WTC11 (cell line): Measurements from ENCODE around the gene ZNF160. TPM values are rescaled to one million over a fixed set of nuclear protein-coding genes. Genes with fewer than 3 reads are reported as not detected.

Source experiments
- CBFB ChIP-seq: sonication (generic); formaldehyde crosslinking; IDR thresholded peaks from 2 replicates; pipeline ENCODE4 v1.8.1; 2022; ENCODE audit warnings: mild to moderate bottlenecking, low read depth, missing genetic modification reagents
- CREB1 ChIP-seq: sonication (generic); formaldehyde crosslinking; IDR thresholded peaks from 2 replicates; pipeline ENCODE4 v1.8.0; 2023; ENCODE audit warnings: mild to moderate bottlenecking, missing genetic modification reagents
- ELF4 ChIP-seq: sonication (generic); formaldehyde crosslinking; IDR thresholded peaks from 2 replicates; pipeline ENCODE4 v1.8.1; 2022; ENCODE audit warnings: low read depth, mild to moderate bottlenecking, moderate library complexity, missing genetic modification reagents
- EMX1 ChIP-seq: fragments of 250-450 bp; sonication (Bioruptor Pico); IDR thresholded peaks from 2 replicates; pipeline ENCODE4 v1.8.0; 2021; ENCODE audit warnings: mild to moderate bottlenecking
- FOXJ3 ChIP-seq: sonication (generic); formaldehyde crosslinking; IDR thresholded peaks from 2 replicates; pipeline ENCODE4 v1.9.0; 2021; ENCODE audit warnings: missing genetic modification reagents, mild to moderate bottlenecking, borderline replicate concordance
- FOXP1 ChIP-seq: sonication (generic); formaldehyde crosslinking; IDR thresholded peaks from 2 replicates; pipeline ENCODE4 v1.8.0; 2022; ENCODE audit warnings: missing genetic modification reagents, mild to moderate bottlenecking, moderate library complexity, borderline replicate concordance
- NFE2L1 ChIP-seq: sonication (generic); formaldehyde crosslinking; IDR thresholded peaks from 2 replicates; pipeline ENCODE4 v1.8.1; 2023; ENCODE audit warnings: missing genetic modification reagents
- NR2C2 ChIP-seq: sonication (generic); formaldehyde crosslinking; IDR thresholded peaks from 2 replicates; pipeline ENCODE4 v1.8.0; 2022; ENCODE audit warnings: mild to moderate bottlenecking, missing genetic modification reagents
- OVOL2 ChIP-seq: fragments of 250-450 bp; sonication (Bioruptor Pico); IDR thresholded peaks from 2 replicates; pipeline ENCODE4 v1.9.0; 2021; ENCODE audit warnings: mild to moderate bottlenecking, borderline replicate concordance
- SMAD4 ChIP-seq: sonication (generic); formaldehyde crosslinking; IDR thresholded peaks from 2 replicates; pipeline ENCODE4 v1.8.0; 2022; ENCODE audit warnings: mild to moderate bottlenecking, missing genetic modification reagents
- TEAD1 ChIP-seq: sonication (generic); formaldehyde crosslinking; IDR thresholded peaks from 2 replicates; pipeline ENCODE4 v1.8.0; 2022; ENCODE audit warnings: mild to moderate bottlenecking, missing genetic modification reagents
- TP53 ChIP-seq: sonication (generic); formaldehyde crosslinking; IDR thresholded peaks from 2 replicates; pipeline ENCODE4 v1.8.1; 2023; ENCODE audit warnings: mild to moderate bottlenecking, missing genetic modification reagents
- ZNF138 ChIP-seq: sonication (generic); formaldehyde crosslinking; conservative IDR thresholded peaks from 2 replicates; pipeline ENCODE4 v1.8.1; 2022; ENCODE audit warnings: mild to moderate bottlenecking, moderate library complexity, missing genetic modification reagents
- ZNF263 ChIP-seq: sonication (generic); formaldehyde crosslinking; IDR thresholded peaks from 2 replicates; pipeline ENCODE4 v1.8.1; 2022; ENCODE audit warnings: low read depth, mild to moderate bottlenecking, moderate library complexity, missing genetic modification reagents
- ZNF317 ChIP-seq: sonication (generic); formaldehyde crosslinking; IDR thresholded peaks from 2 replicates; pipeline ENCODE4 v1.8.1; 2023; ENCODE audit warnings: low read depth, mild to moderate bottlenecking, moderate library complexity, missing genetic modification reagents, borderline replicate concordance
- ZNF423 ChIP-seq: fragments of 250-450 bp; sonication (Bioruptor Pico); IDR thresholded peaks from 2 replicates; pipeline ENCODE4 v2.1.2; 2022; ENCODE audit warnings: mild to moderate bottlenecking, moderate library complexity
- total RNA-seq: library from RNA; stranded (reverse); gene quantifications from 3 replicates; pipeline ENCODE4 v1.2.3, GENCODE V29; 2021
- TF ChIP-seq, protein P1 (sequence below): sonication (generic); formaldehyde crosslinking; IDR thresholded peaks from 2 replicates; pipeline ENCODE4 v1.8.0; 2023; ENCODE audit warnings: mild to moderate bottlenecking, missing genetic modification reagents
- TF ChIP-seq, protein P2 (sequence below): sonication (generic); formaldehyde crosslinking; IDR thresholded peaks from 2 replicates; pipeline ENCODE4 v1.8.0; 2023; ENCODE audit warnings: missing genetic modification reagents, mild to moderate bottlenecking, borderline replicate concordance
- TF ChIP-seq, protein P3 (sequence below): sonication (generic); formaldehyde crosslinking; IDR thresholded peaks from 2 replicates; pipeline ENCODE4 v1.8.1; 2023; ENCODE audit warnings: mild to moderate bottlenecking, missing genetic modification reagents, moderate library complexity
- TF ChIP-seq, protein P4 (sequence below): sonication (generic); formaldehyde crosslinking; IDR thresholded peaks from 2 replicates; pipeline ENCODE4 v1.8.0; 2022; ENCODE audit warnings: mild to moderate bottlenecking, missing genetic modification reagents
- TF ChIP-seq, protein P5 (sequence below): fragments of 250-450 bp; sonication (Bioruptor Pico); IDR thresholded peaks from 2 replicates; pipeline ENCODE4 v1.8.0; 2021; ENCODE audit warnings: mild to moderate bottlenecking
- TF ChIP-seq, protein P6 (sequence below): sonication (generic); formaldehyde crosslinking; IDR thresholded peaks from 2 replicates; pipeline ENCODE4 v1.8.1; 2022; ENCODE audit warnings: mild to moderate bottlenecking, moderate library complexity, missing genetic modification reagents
- TF ChIP-seq, protein P7 (sequence below): sonication (generic); formaldehyde crosslinking; IDR thresholded peaks from 2 replicates; pipeline ENCODE4 v1.8.0; 2022; ENCODE audit warnings: mild to moderate bottlenecking, missing genetic modification reagents
- TF ChIP-seq, protein P8 (sequence below): sonication (generic); formaldehyde crosslinking; conservative IDR thresholded peaks from 2 replicates; pipeline ENCODE4 v1.8.1; 2022; ENCODE audit warnings: mild to moderate bottlenecking, missing genetic modification reagents
- TF ChIP-seq, protein P9 (sequence below): sonication (generic); formaldehyde crosslinking; IDR thresholded peaks from 2 replicates; pipeline ENCODE4 v1.8.1; 2023; ENCODE audit warnings: mild to moderate bottlenecking, missing genetic modification reagents, moderate library complexity

The ZNF160 gene
- total RNA-seq, 1 experiment from 2014 or later: 54.5 TPM

DNA sequence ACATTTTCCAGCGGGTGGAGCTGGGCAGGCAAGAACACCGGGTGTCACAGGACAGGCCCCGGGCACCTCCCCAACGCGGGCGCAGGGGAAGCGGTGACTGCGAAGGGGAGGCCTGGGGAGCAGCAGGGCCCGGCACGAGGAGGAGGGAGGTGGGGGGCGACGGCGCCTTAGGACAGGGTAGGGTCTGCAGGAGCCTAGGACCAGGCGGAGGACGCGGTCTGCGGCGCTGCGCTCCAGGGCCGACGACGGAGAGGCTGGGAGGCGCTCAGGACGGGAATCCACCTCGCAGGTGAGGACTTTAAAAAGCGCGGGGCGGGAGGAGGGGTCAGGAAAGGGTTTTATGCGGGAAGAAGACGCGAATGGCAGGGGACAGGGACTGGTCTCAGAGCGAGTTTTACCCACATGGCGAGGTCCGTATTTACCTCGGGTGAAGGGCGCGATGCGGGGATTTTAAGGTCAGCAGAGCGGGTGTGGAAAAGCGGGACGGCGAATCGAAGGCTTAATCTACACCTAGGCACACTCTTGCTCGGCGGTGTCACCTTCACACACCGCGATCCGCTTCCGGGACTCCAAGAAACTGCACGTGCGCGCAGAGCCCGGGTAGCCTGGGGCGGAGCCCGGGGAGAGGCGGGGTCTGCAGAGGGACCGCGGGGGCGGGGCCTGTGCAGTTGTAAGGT lies 45.2 kb downstream of the ZNF160 start (continued):
- TF ChIP-seq, protein P1, sequence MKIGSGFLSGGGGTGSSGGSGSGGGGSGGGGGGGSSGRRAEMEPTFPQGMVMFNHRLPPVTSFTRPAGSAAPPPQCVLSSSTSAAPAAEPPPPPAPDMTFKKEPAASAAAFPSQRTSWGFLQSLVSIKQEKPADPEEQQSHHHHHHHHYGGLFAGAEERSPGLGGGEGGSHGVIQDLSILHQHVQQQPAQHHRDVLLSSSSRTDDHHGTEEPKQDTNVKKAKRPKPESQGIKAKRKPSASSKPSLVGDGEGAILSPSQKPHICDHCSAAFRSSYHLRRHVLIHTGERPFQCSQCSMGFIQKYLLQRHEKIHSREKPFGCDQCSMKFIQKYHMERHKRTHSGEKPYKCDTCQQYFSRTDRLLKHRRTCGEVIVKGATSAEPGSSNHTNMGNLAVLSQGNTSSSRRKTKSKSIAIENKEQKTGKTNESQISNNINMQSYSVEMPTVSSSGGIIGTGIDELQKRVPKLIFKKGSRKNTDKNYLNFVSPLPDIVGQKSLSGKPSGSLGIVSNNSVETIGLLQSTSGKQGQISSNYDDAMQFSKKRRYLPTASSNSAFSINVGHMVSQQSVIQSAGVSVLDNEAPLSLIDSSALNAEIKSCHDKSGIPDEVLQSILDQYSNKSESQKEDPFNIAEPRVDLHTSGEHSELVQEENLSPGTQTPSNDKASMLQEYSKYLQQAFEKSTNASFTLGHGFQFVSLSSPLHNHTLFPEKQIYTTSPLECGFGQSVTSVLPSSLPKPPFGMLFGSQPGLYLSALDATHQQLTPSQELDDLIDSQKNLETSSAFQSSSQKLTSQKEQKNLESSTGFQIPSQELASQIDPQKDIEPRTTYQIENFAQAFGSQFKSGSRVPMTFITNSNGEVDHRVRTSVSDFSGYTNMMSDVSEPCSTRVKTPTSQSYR: 0 out of 2 replicates have a peak, but pooled peaks have one; percentile 44
- no peak for TF ChIP-seq NR2C2 (CRISPR knock-in tag)
- TF ChIP-seq CREB1 (CRISPR knock-in tag): 0 out of 2 replicates have a peak, but pooled peaks have one; percentile 73
- no peak for TF ChIP-seq ZNF317 (CRISPR knock-in tag)
- peak; percentile 75; the same call in 1 of the 2 replicates for TF ChIP-seq FOXJ3 (CRISPR knock-in tag)
- TF ChIP-seq, protein P2, sequence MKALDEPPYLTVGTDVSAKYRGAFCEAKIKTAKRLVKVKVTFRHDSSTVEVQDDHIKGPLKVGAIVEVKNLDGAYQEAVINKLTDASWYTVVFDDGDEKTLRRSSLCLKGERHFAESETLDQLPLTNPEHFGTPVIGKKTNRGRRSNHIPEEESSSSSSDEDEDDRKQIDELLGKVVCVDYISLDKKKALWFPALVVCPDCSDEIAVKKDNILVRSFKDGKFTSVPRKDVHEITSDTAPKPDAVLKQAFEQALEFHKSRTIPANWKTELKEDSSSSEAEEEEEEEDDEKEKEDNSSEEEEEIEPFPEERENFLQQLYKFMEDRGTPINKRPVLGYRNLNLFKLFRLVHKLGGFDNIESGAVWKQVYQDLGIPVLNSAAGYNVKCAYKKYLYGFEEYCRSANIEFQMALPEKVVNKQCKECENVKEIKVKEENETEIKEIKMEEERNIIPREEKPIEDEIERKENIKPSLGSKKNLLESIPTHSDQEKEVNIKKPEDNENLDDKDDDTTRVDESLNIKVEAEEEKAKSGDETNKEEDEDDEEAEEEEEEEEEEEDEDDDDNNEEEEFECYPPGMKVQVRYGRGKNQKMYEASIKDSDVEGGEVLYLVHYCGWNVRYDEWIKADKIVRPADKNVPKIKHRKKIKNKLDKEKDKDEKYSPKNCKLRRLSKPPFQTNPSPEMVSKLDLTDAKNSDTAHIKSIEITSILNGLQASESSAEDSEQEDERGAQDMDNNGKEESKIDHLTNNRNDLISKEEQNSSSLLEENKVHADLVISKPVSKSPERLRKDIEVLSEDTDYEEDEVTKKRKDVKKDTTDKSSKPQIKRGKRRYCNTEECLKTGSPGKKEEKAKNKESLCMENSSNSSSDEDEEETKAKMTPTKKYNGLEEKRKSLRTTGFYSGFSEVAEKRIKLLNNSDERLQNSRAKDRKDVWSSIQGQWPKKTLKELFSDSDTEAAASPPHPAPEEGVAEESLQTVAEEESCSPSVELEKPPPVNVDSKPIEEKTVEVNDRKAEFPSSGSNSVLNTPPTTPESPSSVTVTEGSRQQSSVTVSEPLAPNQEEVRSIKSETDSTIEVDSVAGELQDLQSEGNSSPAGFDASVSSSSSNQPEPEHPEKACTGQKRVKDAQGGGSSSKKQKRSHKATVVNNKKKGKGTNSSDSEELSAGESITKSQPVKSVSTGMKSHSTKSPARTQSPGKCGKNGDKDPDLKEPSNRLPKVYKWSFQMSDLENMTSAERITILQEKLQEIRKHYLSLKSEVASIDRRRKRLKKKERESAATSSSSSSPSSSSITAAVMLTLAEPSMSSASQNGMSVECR (CRISPR knock-in tag): peak; percentile 62; the same call in 1 of the 2 replicates
- TF ChIP-seq, protein P3, sequence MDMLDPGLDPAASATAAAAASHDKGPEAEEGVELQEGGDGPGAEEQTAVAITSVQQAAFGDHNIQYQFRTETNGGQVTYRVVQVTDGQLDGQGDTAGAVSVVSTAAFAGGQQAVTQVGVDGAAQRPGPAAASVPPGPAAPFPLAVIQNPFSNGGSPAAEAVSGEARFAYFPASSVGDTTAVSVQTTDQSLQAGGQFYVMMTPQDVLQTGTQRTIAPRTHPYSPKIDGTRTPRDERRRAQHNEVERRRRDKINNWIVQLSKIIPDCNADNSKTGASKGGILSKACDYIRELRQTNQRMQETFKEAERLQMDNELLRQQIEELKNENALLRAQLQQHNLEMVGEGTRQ (CRISPR knock-in tag): peak; percentile 53; the same call in 1 of the 2 replicates
- no peak for TF ChIP-seq ELF4 (CRISPR knock-in tag)
- TF ChIP-seq, protein P4, sequence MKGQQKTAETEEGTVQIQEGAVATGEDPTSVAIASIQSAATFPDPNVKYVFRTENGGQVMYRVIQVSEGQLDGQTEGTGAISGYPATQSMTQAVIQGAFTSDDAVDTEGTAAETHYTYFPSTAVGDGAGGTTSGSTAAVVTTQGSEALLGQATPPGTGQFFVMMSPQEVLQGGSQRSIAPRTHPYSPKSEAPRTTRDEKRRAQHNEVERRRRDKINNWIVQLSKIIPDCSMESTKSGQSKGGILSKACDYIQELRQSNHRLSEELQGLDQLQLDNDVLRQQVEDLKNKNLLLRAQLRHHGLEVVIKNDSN: peak; percentile 74; the same call in 1 of the 2 replicates
- TF ChIP-seq, protein P5, sequence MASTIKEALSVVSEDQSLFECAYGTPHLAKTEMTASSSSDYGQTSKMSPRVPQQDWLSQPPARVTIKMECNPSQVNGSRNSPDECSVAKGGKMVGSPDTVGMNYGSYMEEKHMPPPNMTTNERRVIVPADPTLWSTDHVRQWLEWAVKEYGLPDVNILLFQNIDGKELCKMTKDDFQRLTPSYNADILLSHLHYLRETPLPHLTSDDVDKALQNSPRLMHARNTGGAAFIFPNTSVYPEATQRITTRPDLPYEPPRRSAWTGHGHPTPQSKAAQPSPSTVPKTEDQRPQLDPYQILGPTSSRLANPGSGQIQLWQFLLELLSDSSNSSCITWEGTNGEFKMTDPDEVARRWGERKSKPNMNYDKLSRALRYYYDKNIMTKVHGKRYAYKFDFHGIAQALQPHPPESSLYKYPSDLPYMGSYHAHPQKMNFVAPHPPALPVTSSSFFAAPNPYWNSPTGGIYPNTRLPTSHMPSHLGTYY (CRISPR knock-in tag): no peak
- TF ChIP-seq EMX1 (CRISPR knock-in tag): no peak
- TF ChIP-seq, protein P6, sequence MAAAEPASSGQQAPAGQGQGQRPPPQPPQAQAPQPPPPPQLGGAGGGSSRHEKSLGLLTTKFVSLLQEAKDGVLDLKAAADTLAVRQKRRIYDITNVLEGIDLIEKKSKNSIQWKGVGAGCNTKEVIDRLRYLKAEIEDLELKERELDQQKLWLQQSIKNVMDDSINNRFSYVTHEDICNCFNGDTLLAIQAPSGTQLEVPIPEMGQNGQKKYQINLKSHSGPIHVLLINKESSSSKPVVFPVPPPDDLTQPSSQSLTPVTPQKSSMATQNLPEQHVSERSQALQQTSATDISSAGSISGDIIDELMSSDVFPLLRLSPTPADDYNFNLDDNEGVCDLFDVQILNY: peak; percentile 67; the same call in 1 of the 2 replicates
- no peak; the same call in 1 of the 2 replicates for TF ChIP-seq SMAD4
- no peak for TF ChIP-seq ZNF423 (CRISPR knock-in tag)
- TF ChIP-seq FOXP1: peak; percentile 92
- TF ChIP-seq CBFB: 0 out of 2 replicates have a peak, but pooled peaks have one; percentile 47
- peak; percentile 59; the same call in 1 of the 2 replicates for TF ChIP-seq NFE2L1 (CRISPR knock-in tag)
- TF ChIP-seq OVOL2 (CRISPR knock-in tag): no peak
- TF ChIP-seq ZNF138: no peak
- peak; percentile 62; the same call in 1 of the 2 replicates for TF ChIP-seq TP53
- TF ChIP-seq TEAD1 (CRISPR knock-in tag): peak; percentile 84
- TF ChIP-seq, protein P7, sequence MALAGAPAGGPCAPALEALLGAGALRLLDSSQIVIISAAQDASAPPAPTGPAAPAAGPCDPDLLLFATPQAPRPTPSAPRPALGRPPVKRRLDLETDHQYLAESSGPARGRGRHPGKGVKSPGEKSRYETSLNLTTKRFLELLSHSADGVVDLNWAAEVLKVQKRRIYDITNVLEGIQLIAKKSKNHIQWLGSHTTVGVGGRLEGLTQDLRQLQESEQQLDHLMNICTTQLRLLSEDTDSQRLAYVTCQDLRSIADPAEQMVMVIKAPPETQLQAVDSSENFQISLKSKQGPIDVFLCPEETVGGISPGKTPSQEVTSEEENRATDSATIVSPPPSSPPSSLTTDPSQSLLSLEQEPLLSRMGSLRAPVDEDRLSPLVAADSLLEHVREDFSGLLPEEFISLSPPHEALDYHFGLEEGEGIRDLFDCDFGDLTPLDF (CRISPR knock-in tag): peak; percentile 76
- TF ChIP-seq, protein P8, sequence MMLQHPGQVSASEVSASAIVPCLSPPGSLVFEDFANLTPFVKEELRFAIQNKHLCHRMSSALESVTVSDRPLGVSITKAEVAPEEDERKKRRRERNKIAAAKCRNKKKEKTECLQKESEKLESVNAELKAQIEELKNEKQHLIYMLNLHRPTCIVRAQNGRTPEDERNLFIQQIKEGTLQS (CRISPR knock-in tag): 0 out of 2 replicates have a peak, but pooled peaks have one; percentile 22
- TF ChIP-seq ZNF263 (CRISPR knock-in tag): no peak
- TF ChIP-seq, protein P9, sequence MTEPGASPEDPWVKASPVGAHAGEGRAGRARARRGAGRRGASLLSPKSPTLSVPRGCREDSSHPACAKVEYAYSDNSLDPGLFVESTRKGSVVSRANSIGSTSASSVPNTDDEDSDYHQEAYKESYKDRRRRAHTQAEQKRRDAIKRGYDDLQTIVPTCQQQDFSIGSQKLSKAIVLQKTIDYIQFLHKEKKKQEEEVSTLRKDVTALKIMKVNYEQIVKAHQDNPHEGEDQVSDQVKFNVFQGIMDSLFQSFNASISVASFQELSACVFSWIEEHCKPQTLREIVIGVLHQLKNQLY (CRISPR knock-in tag): no peak
